Kidney (tissue), 14 donors: ENCODE results near the gene AURKB. TPM values are rescaled to one million over a fixed set of nuclear protein-coding genes. Genes with fewer than 3 reads are reported as not detected.
A peak's percentile ranks its signal among the peaks of the same experiment; 100 is the strongest.

ENCODE experiments used
- DNase-seq, 5 donors: peaks; one replicate each; pipeline ENCODE4 v3.0.0-alpha.2; 2013 to 2020
- FAIRE-seq: peaks from 2 replicates; lab custom pipeline; 2012; peaks lifted over from hg19 to GRCh38; lab: Jason Lieb, UNC
- H3K27ac ChIP-seq, 2 donors: one replicate each; pipeline ENCODE4 v1.7.0; 2013; ENCODE audit warnings: low read depth in 2 of 2, low read length in 2 of 2, inconsistent platforms in 1 of 2
- H3K27me3 ChIP-seq: one replicate; pipeline ENCODE4 v1.7.1; 2013; ENCODE audit warnings: low read length, inconsistent platforms; ENCODE audit not compliant: control insufficient read depth, insufficient read depth
- H3K36me3 ChIP-seq, 3 donors: one replicate each; pipeline versions ENCODE4 v1.7.0 to v1.7.1; 2013; ENCODE audit warnings: low read length in 3 of 3, control low read depth in 1 of 3, inconsistent platforms in 1 of 3; ENCODE audit not compliant: insufficient read depth in 3 of 3, control insufficient read depth in 2 of 3
- H3K4me1 ChIP-seq, 3 donors: one replicate each; pipeline versions ENCODE4 v1.7.0 to v1.7.1; 2013; ENCODE audit warnings: low read length in 3 of 3, inconsistent platforms in 1 of 3, low read depth in 1 of 3; ENCODE audit not compliant: control insufficient read depth in 2 of 3, insufficient read depth in 2 of 3
- H3K4me3 ChIP-seq, 3 donors: one replicate each; pipeline versions ENCODE4 v1.7.0 to v1.8.1; 2013; ENCODE audit warnings: low read length in 3 of 3, control low read depth in 1 of 3, inconsistent platforms in 1 of 3
- H3K9ac ChIP-seq, 3 donors: one replicate each; pipeline versions ENCODE4 v1.7.0 to v1.7.1; 2013; ENCODE audit warnings: low read length in 3 of 3, control low read depth in 1 of 3, inconsistent platforms in 1 of 3
- H3K9me3 ChIP-seq, 3 donors: one replicate each; pipeline versions ENCODE4 v1.7.0 to v1.7.1; 2013; ENCODE audit warnings: low read length in 3 of 3, control low read depth in 1 of 3, inconsistent platforms in 1 of 3; ENCODE audit not compliant: control insufficient read depth in 2 of 3, insufficient read depth in 1 of 3
- CTCF ChIP-seq: IDR thresholded peaks from 3 replicates; pipeline ENCODE4 v1.5.1; 2012; ENCODE audit warnings: mild to moderate bottlenecking, moderate library complexity, borderline replicate concordance; ENCODE audit not compliant: insufficient read depth; ENCODE audit errors: extremely low read depth
- intact Hi-C: fragments of 100-400 bp; cut with DNase I; formaldehyde crosslinking; loops from one replicate; pipeline ENCODE4 v1.11.1; 2022
- polyA plus RNA-seq: library from polyadenylated mRNA; stranded (reverse); fragments of 350-450 nt; fragmentation: Illumina TruSeq; extraction: RNeasy Lipid Tissue Mini Kit (QIAGEN cat#74804); gene quantifications from one replicate; pipeline ENCODE4 v1.2.3, GENCODE V29; 2014; ENCODE audit warnings: low read depth, low replicate concordance; ENCODE audit not compliant: insufficient read depth
- total RNA-seq: library from RNA; stranded (reverse); fragmentation: NEBNext Ultra II Directional; extraction: Animal tissue kit (Norgen Biotek cat#: 25700); gene quantifications from one replicate; pipeline ENCODE4 v1.2.1, GENCODE V29; 2021
- donor health status: control.
- donor health status: control.
- donor health status: control.
- donor health status: control.
- donor health status: control.
- donor health status: DM: yes; HTN: yes; CAD: no.
- donor health status: Normal renal cell carcinoma (clear cell type).

AURKB gene
- total and polyA plus RNA-seq, 2 donors from 2014 or later, result 0.43 to 2.8 TPM

- intact Hi-C loops, result no loop called here
- no peak overlapping the region for H3K9ac ChIP-seq
These were observed 33.5 kb upstream of the AURKB start for GRCh38 chr17:8243827-8244226.

GRCh38 chr17:8237886-8238285 is 27.5 kb upstream of the AURKB start:
- Histone ChIP-seq H3K9ac (no peak overlapping the region), H3K27me3 (no peaks in the 10 kb centered on the region), H3K36me3 (peaks cover 0 to 33% (median 28%) of the 10 kb centered on the region in 3 donors), H3K27ac (no peak overlapping the region), H3K9me3 (no peaks in the 10 kb centered on the region), H3K4me1 (no peaks in the 10 kb centered on the region), H3K4me3 (no peak overlapping the region)
- TF ChIP-seq CTCF, result no peak
- peak in 1 of 5 donors; percentile 51 for DNase-seq
- intact Hi-C loops, result no loop called here
- FAIRE-seq, result no peak

More at GRCh38 chr17:8243827-8244226, 33.5 kb upstream of the AURKB start:
- DNase-seq (peak in 1 of 5 donors; percentile 50), FAIRE-seq (no peak)
- Histone ChIP-seq H3K36me3 (peaks cover 0 to 4% (median 2%) of the 10 kb centered on the region in 3 donors), H3K4me3 (no peak overlapping the region), H3K27ac (no peak overlapping the region), H3K27me3 (no peaks in the 10 kb centered on the region), H3K4me1 (peaks cover 0 to 3% (median 0%) of the 10 kb centered on the region in 3 donors), H3K9me3 (no peaks in the 10 kb centered on the region)
- no peak for TF ChIP-seq CTCF

- H3K27me3 ChIP-seq, result no peaks in the 10 kb centered on the region
- no peaks in the 10 kb centered on the region for H3K4me1 ChIP-seq
- H3K36me3 ChIP-seq, result peaks cover 0 to 40% (median 32%) of the 10 kb centered on the region in 3 donors
- H3K9ac ChIP-seq, result no peak overlapping the region
- H3K27ac ChIP-seq, result no peak overlapping the region
- H3K4me3 ChIP-seq, result no peak overlapping the region
- intact Hi-C loops, result no loop called here
- no peak for DNase-seq
- TF ChIP-seq CTCF, result no peak
- no peaks in the 10 kb centered on the region for H3K9me3 ChIP-seq
- no peak for FAIRE-seq
These were observed 26.8 kb upstream of the AURKB start for GRCh38 chr17:8237175-8237574.

GRCh38 chr17:8235676-8236075 is 25.3 kb upstream of the AURKB start:
- H3K9ac ChIP-seq, result no peak overlapping the region
- no peak for FAIRE-seq
- peaks cover 2 to 55% (median 44%) of the 10 kb centered on the region in 3 donors for H3K36me3 ChIP-seq
- no peak overlapping the region for H3K4me3 ChIP-seq
- no peaks in the 10 kb centered on the region for H3K9me3 ChIP-seq
- intact Hi-C loops, result no loop called here
- TF ChIP-seq CTCF, result no peak
- H3K4me1 ChIP-seq, result no peaks in the 10 kb centered on the region
- no peak overlapping the region for H3K27ac ChIP-seq
- DNase-seq, result peak in 1 of 5 donors; percentile 32
- no peaks in the 10 kb centered on the region for H3K27me3 ChIP-seq
